ENCODE measurements around the gene AMDHD2. TPM values are rescaled to one million over a fixed set of nuclear protein-coding genes. Genes with fewer than 3 reads are reported as not detected.

The AMDHD2 gene
- total and polyA plus RNA-seq, 2 of the 13 experiments (the other 11 are each of a cell fraction or from before 2014, with no cell fraction given) = 33.5 to 39.1 TPM

DNA sequence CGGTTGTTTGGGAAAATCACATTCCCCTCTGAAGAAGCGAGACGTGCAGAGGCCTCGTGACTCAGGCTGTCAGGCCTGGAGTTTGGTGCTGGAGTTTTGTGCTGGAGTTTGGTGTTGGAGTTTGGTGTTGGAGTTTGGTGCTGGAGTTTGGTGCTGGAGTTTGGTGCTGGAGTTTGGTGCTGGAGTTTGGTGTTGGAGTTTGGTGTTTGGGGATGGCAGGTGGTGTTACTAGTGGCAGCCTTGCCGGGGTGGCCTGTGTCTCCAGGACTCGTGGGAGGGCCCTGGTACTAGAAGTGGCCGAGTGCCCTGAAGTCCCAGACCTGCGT is 32.7 kb upstream of the AMDHD2 start:
- peaks cover 31% of the 10 kb centered on the region for H4K20me1 ChIP-seq (ENCODE audit: insufficient read depth, low read length)
- H3K9me3 ChIP-seq (ENCODE audit: low read length) = no peaks in the 10 kb centered on the region
- in situ Hi-C loops (cut with HindIII; ENCODE audit: extremely low pct_ligation_motif_present, low pct_unique_long_range_greater_than_20kb) = no loop called here
- WGBS (ENCODE audit: low lambda C conversion rate) = 93% methylated on average over 8 of the region's 8 CpGs
- ChIA-PET POLR2A (no interaction called here), CTCF (ENCODE audit: low intra/inter-chr PET ratio, low total read pairs) (no interaction called here)
- DNase-seq (ENCODE audit: low spot score) (no peak), ATAC-seq (no peak), FAIRE-seq (no peak)
- TF ChIP-seq NR2F6 (IDR thresholded peaks at IDR 0.05) (no peak), NR2F6 (CRISPR knock-in tag; IDR thresholded peaks at IDR 0.05) (no peak), ZNF780A (CRISPR knock-in tag; IDR thresholded peaks at IDR 0.05) (no peak), PHF5A (CRISPR knock-in tag; IDR thresholded peaks at IDR 0.05; ENCODE audit: low read depth, unreplicated experiment) (no peak), HMG20B (CRISPR knock-in tag; conservative IDR thresholded peaks at IDR 0.05) (no peak), ZNF552 (CRISPR knock-in tag; IDR thresholded peaks at IDR 0.05; ENCODE audit: borderline replicate concordance) (no peak), ZNF713 (CRISPR knock-in tag; IDR thresholded peaks at IDR 0.05) (no peak)
- TF ChIP-seq, protein P1, sequence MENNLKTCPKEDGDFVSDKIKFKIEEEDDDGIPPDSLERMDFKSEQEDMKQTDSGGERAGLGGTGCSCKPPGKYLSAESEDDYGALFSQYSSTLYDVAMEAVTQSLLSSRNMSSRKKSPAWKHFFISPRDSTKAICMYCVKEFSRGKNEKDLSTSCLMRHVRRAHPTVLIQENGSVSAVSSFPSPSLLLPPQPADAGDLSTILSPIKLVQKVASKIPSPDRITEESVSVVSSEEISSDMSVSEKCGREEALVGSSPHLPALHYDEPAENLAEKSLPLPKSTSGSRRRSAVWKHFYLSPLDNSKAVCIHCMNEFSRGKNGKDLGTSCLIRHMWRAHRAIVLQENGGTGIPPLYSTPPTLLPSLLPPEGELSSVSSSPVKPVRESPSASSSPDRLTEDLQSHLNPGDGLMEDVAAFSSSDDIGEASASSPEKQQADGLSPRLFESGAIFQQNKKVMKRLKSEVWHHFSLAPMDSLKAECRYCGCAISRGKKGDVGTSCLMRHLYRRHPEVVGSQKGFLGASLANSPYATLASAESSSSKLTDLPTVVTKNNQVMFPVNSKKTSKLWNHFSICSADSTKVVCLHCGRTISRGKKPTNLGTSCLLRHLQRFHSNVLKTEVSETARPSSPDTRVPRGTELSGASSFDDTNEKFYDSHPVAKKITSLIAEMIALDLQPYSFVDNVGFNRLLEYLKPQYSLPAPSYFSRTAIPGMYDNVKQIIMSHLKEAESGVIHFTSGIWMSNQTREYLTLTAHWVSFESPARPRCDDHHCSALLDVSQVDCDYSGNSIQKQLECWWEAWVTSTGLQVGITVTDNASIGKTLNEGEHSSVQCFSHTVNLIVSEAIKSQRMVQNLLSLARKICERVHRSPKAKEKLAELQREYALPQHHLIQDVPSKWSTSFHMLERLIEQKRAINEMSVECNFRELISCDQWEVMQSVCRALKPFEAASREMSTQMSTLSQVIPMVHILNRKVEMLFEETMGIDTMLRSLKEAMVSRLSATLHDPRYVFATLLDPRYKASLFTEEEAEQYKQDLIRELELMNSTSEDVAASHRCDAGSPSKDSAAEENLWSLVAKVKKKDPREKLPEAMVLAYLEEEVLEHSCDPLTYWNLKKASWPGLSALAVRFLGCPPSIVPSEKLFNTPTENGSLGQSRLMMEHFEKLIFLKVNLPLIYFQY (CRISPR knock-in tag; IDR thresholded peaks at IDR 0.05; ENCODE audit: borderline replicate concordance) = no peak
- TF ChIP-seq, protein P2, sequence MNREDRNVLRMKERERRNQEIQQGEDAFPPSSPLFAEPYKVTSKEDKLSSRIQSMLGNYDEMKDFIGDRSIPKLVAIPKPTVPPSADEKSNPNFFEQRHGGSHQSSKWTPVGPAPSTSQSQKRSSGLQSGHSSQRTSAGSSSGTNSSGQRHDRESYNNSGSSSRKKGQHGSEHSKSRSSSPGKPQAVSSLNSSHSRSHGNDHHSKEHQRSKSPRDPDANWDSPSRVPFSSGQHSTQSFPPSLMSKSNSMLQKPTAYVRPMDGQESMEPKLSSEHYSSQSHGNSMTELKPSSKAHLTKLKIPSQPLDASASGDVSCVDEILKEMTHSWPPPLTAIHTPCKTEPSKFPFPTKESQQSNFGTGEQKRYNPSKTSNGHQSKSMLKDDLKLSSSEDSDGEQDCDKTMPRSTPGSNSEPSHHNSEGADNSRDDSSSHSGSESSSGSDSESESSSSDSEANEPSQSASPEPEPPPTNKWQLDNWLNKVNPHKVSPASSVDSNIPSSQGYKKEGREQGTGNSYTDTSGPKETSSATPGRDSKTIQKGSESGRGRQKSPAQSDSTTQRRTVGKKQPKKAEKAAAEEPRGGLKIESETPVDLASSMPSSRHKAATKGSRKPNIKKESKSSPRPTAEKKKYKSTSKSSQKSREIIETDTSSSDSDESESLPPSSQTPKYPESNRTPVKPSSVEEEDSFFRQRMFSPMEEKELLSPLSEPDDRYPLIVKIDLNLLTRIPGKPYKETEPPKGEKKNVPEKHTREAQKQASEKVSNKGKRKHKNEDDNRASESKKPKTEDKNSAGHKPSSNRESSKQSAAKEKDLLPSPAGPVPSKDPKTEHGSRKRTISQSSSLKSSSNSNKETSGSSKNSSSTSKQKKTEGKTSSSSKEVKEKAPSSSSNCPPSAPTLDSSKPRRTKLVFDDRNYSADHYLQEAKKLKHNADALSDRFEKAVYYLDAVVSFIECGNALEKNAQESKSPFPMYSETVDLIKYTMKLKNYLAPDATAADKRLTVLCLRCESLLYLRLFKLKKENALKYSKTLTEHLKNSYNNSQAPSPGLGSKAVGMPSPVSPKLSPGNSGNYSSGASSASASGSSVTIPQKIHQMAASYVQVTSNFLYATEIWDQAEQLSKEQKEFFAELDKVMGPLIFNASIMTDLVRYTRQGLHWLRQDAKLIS (CRISPR knock-in tag; IDR thresholded peaks at IDR 0.05) = no peak
- TF ChIP-seq, protein P3, sequence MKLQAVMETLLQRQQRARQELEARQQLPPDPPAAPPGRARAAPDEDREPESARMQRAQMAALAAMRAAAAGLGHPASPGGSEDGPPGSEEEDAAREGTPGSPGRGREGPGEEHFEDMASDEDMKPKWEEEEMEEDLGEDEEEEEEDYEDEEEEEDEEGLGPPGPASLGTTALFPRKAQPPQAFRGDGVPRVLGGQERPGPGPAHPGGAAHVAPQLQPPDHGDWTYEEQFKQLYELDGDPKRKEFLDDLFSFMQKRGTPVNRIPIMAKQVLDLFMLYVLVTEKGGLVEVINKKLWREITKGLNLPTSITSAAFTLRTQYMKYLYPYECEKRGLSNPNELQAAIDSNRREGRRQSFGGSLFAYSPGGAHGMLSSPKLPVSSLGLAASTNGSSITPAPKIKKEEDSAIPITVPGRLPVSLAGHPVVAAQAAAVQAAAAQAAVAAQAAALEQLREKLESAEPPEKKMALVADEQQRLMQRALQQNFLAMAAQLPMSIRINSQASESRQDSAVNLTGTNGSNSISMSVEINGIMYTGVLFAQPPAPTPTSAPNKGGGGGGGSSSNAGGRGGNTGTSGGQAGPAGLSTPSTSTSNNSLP (IDR thresholded peaks at IDR 0.05; ENCODE audit: low read depth, low read length) = no peak
- TF ChIP-seq, protein P4, sequence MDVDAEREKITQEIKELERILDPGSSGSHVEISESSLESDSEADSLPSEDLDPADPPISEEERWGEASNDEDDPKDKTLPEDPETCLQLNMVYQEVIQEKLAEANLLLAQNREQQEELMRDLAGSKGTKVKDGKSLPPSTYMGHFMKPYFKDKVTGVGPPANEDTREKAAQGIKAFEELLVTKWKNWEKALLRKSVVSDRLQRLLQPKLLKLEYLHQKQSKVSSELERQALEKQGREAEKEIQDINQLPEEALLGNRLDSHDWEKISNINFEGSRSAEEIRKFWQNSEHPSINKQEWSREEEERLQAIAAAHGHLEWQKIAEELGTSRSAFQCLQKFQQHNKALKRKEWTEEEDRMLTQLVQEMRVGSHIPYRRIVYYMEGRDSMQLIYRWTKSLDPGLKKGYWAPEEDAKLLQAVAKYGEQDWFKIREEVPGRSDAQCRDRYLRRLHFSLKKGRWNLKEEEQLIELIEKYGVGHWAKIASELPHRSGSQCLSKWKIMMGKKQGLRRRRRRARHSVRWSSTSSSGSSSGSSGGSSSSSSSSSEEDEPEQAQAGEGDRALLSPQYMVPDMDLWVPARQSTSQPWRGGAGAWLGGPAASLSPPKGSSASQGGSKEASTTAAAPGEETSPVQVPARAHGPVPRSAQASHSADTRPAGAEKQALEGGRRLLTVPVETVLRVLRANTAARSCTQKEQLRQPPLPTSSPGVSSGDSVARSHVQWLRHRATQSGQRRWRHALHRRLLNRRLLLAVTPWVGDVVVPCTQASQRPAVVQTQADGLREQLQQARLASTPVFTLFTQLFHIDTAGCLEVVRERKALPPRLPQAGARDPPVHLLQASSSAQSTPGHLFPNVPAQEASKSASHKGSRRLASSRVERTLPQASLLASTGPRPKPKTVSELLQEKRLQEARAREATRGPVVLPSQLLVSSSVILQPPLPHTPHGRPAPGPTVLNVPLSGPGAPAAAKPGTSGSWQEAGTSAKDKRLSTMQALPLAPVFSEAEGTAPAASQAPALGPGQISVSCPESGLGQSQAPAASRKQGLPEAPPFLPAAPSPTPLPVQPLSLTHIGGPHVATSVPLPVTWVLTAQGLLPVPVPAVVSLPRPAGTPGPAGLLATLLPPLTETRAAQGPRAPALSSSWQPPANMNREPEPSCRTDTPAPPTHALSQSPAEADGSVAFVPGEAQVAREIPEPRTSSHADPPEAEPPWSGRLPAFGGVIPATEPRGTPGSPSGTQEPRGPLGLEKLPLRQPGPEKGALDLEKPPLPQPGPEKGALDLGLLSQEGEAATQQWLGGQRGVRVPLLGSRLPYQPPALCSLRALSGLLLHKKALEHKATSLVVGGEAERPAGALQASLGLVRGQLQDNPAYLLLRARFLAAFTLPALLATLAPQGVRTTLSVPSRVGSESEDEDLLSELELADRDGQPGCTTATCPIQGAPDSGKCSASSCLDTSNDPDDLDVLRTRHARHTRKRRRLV (CRISPR knock-in tag; IDR thresholded peaks at IDR 0.05) = no peak
- BruUV-seq (replicated peaks) = no TSS peak
- peaks cover 0 to 2% of the 10 kb centered on the region in 2 experiments; a peak in 1 of 5 replicates for H3K36me3 ChIP-seq (replicated peaks in 1 of 2; ENCODE audit: control insufficient read depth in 1 of 2, insufficient read depth in 2 of 2, low read length in 2 of 2)
- H3K27me3 ChIP-seq (ENCODE audit: control insufficient read depth in 1 of 2, insufficient read depth in 2 of 2, low read length in 2 of 2) = no peaks in the 10 kb centered on the region
- H2AFZ ChIP-seq (ENCODE audit: low read length) = no peak overlapping the region
- intact Hi-C loops (cut with micrococcal nuclease; ENCODE audit: unreplicated experiment) = no loop called here
- H3K9ac ChIP-seq (ENCODE audit: insufficient read depth, low read depth, low read length) = no peak overlapping the region
- peaks cover 60% of the 10 kb centered on the region for H3K4me1 ChIP-seq (ENCODE audit: insufficient read depth, low read length)
- no peak overlapping the region for H3K4me3 ChIP-seq (replicated peaks in 1 of 3; ENCODE audit: insufficient read depth in 1 of 3, low read depth in 2 of 3, low read length in 3 of 3)
- H3K4me2 ChIP-seq (ENCODE audit: low read depth, low read length) = no peak overlapping the region
- no peak overlapping the region for H3K27ac ChIP-seq (ENCODE audit: extremely low read length, insufficient read depth, low read length)
- peaks cover 32% of the 10 kb centered on the region for H3K79me2 ChIP-seq (ENCODE audit: insufficient read depth, low read length)
